Stimulated activated CD8-positive, alpha-beta memory T cell treated with anti-CD3 and anti-CD28 coated beads, Interleukin-4, amount 100 ng/mL, for 1 hour (primary cell): ENCODE data around the gene TTLL10.
A peak's percentile ranks its signal among the peaks of the same experiment; 100 is the strongest.

Experiments used
- DNase-seq, 2 donors: peaks; one replicate each; pipeline ENCODE4 v3.0.0-alpha.2; 2020; ENCODE audit warnings: low read depth in 2 of 2, low spot score in 1 of 2

TTLL10 gene

DNA sequence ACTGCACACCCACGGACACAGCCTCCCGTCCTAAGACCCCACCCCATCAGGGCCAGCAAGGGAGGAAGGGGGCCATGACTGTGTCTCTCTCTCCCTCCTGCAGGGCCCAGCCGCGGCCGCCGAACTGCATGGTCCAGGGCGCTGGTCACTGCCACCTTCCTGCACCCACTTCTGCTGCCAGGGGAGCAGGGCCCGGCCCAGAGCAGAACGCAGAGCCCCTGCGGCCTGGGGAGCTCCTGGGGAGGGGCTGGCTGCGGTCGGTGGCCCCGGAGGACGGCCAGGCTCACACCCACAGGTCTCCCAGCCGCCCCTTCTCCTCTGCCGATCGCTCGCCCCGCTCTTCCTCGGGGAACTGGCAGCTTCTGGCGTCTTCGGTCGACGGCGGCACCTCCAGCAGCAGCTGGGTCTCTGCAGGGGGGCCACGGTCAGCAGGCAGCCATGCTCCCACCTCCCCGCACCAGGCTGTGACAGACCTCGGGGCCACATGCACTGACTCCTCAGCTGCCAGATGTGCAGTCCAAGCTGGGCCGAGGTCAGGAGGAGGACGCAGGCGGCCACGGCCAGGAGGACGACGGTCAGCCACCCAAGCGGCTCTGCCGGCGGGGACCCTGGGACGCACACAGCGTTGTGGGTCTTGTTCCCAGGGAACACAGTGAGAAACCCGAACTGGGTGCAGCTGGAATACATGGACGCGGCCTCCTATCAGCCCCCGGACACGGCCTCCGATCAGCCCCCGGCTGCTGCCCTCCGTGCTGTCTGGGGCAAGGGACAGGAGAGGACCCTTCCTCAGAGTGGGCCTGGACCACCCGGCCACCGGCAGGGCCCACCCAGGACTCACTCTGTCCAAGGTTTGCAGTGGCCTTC is 30.1 kb downstream of the TTLL10 start:
- no peak for DNase-seq

DNA sequence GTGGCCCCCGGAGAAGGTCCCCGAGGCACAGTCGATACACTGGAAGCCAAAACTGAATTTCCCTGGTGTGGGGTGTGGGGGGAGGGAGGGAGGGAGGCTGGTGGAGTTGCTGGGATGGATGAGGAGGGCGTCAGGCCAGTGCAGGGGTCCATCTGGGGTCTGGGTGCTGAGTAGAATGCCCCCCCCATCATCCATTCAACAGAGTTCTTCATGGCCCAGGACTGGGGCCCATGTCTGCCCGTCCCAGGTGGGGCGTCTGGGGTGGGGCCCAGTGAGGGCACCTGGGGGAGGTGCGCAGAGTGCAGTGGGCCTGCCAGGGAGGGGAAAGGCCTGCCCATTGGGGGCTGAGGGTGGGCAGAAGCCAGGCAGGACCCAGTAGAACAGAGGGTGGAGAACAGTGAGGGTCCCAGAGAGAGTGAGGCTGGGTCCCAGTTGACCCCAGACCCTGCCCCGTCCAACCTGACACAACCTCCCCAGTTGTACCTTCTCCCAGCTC is 30.8 kb downstream of the TTLL10 start:
- no peak for DNase-seq

DNA sequence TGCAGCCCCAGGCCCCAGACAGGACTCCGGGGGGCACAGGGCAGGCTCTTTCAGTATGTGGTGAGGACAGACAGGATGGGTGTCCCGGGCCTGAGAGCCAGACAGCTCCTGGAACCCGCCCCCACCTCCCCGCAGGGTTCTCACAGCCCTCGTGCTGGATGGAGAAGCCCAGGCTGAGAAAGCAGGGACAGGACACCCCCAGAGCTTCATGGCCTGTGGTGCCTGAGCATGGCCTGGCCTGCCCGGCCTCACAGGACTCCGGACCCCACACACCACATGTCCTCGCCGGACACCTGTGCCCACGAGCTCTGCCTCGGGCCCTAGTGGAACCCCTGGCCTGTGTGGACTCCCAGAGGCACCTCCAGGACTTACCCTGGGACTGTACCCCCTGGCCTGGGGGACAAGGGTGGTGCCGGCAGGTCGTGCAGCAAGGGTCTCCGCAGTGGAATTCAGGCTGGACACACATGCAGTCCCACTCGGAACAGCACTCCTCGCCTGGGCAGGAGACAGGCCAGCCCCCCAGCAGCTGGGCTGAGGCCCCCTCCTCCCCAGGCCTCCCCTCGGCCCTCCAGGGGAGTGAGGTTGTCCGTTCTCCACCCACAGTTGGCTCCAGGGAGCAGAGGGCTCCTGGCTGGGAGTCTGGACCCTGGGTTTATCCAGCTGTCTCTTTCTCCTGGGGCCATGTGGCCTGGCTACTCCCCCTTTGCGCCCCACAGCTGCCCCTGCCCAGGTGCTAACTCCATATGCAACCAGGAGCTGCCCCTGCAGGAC is 31.5 kb downstream of the TTLL10 start:
- no peak for DNase-seq

DNA sequence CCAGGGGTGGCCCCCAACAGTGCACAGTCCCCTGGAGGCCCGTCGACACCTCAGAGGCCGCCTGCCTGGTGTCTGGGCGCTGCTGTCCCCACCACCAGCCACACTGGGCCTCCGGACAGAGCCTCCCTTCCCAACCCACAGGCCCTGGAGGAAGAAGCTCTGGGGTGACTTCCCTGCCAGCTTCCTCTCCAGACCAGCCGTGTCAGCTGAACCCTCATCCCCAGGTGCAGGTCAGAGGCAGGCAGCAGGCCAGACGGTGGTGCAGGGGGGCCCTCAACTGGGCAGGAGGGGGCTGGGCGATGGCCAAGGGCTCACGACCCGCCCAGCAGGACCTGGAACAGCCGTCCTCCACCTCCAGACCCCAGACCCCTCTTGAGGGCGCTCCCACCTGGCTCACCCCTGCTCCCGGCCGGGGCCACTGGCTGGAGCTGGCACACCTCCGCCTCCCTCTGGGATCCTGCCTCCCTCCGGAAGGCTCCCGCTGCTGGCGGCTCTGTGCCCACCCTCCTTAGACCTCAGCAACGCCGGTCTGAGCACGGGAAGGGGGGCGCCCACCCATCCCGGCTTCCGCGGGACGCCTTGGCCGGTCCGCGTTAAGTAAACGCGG is 32.2 kb downstream of the TTLL10 start:
- no peak for DNase-seq

DNA sequence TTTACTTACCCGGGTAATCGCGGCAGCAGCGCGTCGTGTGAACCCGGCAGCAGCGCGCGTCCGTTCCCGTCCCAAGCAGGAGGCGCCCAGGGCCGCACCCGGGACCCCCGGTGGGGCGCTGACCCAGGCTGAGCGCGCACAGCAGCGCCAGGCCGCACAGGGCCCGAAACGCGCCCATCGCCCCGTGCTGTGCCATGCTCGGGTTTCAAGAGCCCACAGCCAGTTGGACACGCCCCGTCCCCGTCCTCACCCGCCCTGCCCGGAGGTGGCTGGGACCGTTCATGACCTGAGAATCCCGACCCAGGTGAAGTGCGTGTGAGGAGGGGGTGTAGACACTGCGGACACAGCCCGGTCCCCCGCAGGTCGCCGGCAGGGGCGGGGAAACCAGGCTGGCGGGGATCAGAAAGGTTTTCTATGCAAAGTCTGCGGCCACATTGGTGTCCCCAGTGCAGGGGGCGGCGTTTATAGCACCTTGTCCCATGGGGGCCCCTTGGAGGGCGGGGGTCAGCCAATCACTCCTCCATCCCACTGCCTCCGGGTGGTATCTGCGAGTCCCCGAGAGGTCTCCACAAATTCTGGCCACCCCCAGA is 32.8 kb downstream of the TTLL10 start, which contains the start of gene TNFRSF18:
TSS of gene TNFRSF18 (minus strand) at position 217 of the 590 bp plus-strand sequence. CDS start at position 196, 21 bp downstream.
- no peak for DNase-seq

DNA sequence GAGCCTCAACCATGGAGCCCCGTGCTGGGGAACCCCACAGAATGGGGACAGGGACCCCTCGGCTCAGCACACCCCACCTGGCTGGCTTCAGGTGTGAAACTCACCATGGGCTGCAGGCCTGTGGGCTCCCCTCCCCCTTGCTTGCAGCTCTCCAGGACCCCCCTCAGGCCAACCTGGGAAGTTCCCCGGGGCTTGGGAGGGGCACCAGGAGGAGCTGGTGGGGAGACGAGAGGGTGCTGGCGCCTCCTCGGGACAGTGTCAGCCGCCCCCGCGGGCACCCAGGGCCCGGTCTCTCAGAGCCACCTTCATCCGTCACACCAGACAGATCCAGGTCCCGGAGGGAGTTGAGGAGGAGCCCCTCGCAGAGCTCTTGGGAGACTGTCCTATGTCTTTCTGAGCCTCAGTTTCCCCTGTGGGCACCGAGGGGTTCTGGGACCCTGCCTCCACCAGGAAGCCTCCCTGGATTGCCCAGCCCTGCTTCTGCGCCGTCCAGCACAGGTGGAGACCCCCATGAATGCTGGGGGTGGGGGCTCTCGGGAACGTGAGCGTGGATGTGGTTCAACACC is 33.4 kb downstream of the TTLL10 start:
- no peak for DNase-seq

DNA sequence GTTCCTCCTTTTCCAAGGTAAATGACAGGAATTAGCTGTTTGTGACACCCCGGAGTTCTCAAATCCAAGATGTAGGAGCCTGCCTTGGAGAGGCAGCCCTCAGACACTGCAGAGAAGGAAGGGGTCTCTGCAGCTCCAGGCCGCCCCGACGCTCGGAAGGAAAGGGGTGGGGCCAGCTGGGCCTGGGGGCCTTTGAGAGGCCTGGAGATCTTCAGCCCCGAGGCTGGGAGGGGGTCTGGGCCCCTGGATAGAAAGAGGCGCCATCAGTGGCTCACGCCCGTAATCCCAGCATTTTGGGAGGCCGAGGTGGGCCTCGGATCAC is 33.9 kb downstream of the TTLL10 start:
- no peak for DNase-seq

DNA sequence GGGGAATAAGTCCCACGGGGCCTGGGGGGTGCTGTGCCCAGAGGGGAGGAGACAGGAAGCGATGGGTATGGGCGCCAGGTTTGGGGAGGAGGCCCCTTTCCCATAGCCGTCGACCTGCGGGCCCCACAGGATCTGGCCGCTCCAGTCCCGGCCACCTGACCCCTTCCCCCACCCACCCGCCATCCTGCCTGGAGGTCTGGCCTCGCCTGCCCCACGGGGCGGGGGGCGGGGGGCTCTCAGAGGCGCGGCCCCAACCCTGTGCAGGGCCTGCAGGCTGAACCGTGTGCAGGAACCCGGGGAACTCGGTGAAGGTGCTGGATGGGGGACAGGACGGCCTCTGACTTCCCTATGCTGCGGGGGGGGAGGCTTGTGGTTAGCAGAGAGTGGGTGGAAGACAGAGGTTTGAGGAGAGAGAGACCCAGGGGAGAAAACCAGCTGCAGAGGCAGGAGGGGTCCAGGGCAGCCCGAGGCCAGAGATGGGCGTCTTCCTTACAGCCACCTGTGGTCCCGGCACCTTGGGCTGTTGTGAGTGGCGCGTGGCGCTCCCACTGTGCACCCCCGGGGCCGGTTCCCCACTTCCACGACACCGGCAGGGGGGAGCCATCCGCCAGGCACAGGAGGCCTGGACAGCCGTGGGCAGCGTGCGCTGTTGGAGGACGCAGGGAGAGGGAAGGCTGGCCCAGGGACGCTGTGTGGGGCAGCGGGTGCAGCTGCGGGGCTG is 35.2 kb downstream of the TTLL10 start:
- DNase-seq, result no peak

DNA sequence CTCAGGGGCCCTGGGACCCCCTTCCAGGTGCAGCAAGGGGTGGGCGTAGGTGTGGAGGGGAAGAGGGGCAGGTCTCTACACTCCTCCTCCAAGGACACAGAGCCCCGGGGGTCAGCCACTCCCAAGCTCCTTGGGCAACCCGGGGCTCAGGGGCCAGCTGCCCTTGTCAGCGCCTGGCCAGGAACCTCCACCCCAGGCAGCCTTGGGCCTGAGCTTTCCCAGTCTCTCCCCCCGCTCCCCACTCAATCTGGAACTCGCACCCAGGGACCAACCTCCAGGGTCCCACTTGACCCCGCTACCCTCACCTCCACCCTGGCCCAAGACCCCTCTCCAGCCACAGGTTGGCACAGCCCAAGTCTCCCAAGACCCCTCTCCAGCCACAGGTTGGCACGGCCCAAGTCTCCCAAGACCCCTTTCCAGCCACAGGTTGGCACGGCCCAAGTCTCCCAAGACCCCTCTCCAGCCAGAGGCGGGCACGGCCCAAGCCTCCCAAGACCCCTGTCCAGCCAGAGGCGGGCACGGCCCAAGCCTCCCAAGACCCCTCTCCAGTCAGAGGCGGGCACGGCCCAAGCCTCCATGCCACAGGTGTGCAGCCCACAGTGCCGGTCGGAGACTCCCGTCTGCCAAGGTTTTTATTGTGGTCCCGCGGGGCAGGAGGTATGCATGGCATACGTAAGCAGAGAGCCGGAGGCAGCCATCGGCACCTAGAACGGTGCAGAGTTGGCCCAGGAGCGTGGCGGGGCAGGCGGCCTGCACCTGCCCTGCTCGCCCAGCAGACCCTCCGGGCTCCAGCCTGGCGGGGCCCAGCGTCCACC is 37.3 kb downstream of the TTLL10 start:
- DNase-seq, result no peak

DNA sequence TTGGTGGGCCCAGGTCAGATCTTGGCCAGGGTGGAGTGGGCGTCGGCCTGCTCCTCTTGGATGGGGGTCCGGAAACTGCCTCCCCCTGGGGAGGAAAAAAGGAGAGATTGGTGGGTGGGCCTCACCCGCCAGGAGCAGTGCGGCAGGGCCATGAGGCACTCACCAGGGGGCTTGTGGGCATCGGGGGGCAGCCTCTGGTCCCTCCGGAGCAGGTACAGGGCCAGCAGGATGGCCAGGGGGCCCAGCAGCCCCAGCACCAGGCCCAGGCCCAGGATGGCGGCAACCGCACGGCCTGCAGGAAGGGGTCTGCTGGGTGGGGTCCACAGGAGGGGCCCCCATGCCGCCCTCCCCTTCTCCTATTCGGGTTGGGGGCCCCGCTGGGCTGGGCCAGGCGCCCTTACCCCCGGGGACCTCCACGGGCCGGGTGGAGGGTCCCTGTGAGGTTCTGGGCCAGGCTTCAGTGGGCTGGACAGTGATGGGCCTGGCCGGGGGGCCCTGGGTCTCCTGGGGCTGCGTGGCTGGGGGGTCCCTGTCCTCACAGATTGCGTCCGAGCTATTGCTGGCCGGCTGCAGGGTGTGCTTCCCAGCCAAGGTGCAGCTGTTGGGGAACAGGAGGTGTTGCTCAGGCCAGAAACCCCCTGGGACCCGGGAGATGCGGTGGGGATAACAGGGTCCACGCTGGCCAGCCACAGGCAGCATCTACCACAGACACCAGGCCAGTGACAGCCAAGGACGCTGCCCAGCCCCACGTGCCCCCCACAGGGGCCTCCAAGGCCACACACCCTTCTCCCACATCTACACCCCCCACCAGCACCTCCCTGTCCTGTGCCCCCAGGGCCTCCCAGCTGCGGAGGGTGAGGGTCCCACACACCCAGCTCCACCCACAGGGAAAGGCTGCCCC is 38.1 kb downstream of the TTLL10 start:
- DNase-seq, result no peak

DNA sequence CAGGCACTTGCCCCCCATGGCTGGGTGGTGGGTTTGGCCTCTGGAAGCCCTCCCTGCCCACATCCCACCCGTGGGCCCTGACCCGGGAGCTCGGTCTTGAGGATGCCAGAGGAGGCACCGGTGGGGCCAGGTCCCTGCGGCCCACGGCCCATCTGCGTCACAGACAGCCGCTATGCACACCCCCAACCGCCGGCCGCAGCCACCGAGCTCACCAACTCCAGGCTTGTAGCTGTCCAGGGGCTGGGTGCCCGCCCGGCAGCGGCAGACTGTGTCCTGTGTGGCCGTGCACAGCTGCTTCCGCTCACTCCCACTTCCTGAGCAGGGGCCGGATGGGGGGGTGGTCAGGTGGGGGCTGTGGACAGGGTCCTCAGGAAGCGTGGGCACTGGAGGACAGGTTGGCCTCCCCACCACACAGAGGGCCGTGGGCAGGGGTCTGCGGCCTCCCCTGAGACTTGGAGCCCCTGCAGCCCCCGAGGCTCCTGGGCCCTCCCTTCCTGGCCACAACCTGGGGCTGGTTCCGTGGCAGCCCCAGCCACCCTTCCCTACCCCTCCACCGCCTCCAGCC is 39.2 kb downstream of the TTLL10 start:
- peak in 1 of 2 donors; percentile 32 for DNase-seq

DNA sequence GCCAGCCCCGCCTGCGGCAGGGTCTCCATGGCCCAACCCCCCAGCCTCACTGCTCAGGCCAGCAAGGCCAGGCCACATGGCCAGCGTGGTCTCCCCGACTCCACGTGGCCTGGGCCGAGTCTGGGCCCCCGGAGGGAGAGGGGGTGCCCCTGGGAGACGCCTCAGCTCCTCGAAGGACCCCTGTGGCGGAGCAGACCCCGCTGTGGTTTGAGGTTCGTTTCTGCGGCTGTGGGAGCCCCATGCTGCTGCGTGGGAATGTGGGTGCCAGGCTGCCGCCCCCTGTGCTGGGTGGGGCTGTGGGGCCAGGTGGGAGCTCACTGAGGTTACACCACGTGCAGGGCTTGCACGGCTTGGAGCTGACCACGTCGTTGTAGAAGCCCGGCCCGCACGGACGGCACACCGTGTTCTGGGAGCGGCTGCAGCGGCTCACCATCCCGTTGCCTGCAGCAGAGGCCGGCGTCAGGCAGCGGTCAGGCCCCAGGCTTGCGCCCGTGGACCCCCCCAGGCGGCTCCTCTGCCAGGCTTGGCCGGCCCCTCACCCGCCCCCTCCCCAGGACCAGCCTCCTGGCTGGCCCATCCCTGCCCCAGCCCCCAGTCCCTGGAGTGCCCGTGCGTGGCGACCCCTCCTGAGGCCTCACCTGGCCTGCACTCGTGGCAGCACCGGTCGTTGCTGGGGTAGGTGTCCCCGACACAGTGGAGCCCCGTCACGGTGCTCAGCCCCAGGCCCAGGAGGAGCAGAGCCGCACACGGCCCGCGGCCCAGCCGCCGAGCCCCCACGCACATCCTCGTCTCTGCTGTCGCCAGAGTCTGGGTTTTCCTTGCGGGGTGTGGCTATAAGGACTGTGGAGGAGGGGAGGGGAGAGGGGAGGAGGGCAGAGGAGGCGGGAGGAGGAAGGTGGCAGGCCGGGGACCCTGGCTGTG is 39.9 kb downstream of the TTLL10 start, which contains the start of gene TNFRSF4:
TSS of gene TNFRSF4 (minus strand) at position 809 of the 921 bp plus-strand sequence. CDS start at position 783, 26 bp downstream.
- no peak for DNase-seq

DNA sequence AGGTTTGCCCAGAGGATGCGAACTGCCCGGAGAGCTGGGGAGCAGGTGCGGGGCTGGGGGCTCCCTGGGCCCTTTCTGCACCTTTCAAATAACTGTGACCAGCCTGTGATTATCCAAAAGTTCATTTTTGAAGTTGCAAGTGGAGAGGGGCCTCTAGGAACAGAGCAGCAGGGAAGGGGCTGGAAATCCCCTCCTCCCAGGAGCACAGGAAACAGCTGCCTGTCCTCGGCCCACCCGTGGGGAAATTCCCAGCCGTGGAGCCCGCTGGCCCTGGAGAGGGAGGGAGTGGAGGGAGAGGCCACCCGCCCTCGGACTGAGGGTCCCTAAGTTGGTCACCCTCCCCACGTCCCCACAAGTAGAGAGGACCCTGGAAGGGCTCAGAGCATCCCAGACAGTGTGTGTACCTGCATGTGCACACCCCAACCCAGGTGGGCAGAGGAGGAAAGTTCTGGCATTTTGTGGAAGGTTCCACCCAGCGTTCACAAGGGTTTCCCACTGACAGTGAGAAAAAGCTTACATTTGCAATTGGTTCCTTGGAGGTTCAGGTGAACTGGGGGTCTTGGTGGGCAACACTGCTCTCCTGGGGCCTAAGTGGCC is 41.5 kb downstream of the TTLL10 start:
- no peak for DNase-seq

DNA sequence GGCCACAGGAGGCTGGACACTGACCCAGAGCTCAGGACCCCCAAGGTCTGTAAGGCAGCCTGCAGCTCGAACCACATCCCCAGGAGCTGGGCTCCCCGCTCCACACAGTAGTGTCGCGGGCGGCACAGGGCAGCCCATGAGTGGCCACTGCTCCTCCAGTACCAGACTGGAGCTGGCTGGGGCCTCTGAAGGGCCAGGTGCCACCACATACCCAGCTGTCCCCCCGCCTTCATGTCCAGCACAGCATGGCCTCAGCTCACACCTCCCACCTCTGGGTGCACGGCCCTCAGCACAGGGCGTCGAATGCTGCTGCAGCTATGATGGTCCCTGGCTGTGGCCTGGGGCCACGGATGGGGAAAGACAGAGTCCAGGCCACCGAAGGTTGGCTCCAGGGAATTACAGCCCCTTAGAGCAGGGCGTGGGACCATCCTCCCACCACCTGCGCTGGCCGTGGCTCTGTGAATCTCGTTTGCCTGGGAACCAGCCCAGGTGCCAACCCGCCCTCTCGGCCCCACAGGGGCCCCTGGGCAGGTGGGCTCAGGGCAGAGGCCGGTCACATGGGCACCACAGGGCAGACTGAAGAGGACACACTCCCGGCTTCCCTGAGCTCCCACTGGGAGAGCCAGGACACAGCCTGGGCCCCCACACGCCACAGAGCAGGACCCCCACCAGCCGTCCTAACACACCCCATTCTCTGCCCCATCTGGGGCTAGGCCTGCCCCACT is 42.4 kb downstream of the TTLL10 start:
- DNase-seq, result no peak

DNA sequence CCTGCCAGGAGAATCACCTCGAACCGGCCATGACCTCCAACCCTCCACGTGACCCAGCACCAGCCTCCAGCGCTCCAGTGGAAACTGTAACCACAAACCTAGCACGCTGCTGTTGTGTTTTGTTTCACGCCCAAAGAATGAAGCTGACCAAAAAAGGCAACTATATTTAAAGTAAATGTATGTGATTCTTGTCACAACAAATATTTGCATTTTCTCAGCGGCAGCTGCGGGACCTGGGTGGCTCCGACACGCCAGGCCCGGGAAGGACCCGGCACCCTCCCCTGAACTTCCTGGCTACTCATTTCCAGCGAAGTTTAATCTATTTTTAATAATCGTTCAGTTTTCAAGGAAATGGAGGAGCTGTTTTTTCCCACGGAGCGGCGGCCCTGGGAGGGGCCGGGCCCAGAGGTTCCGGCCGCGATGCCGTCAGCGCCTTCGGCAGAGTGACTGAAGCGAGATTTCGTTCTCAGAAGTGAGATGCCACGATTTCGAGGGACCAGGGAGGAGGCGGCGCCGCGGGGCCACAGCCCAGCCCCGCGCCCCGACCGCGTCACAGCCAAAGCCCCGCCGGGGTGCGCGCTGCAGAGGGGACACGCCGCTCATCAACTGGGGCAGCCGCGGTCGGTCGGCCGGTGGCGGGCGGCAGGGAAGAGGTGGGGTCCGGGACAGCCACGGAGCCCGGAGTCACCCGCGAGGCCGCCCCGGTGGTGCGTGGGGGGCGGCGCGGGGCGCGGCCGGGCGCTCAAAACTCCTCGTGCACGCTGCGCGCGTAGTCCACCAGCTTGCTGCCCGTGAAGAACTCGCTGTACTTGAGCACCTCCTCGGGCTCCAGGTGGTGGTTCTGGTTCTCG is 43.3 kb downstream of the TTLL10 start:
- DNase-seq, result peak in 1 of 2 donors; percentile 9
